NCI-H1436 treated with DMSO at 0.1 percent for 48 hours (cell line): ENCODE measurements around the gene UBE2QL1.

Experiments used
- DNase-seq: peaks from one replicate; lab custom pipeline; 2025; lab: John Stamatoyannopoulos, UW

Gene UBE2QL1

GRCh38 chr5:6540111-6540827, 91.6 kb downstream of the UBE2QL1 start:
- DNase-seq, result no peak

GRCh38 chr5:6541256-6542013, 92.8 kb downstream of the UBE2QL1 start:
- no peak for DNase-seq

GRCh38 chr5:6542421-6543345, 94.0 kb downstream of the UBE2QL1 start:
- no peak for DNase-seq

GRCh38 chr5:6543346-6543730, 94.7 kb downstream of the UBE2QL1 start:
- DNase-seq, result no peak

- no peak for DNase-seq
Measured at GRCh38 chr5:6543830-6544560, 95.3 kb downstream of the UBE2QL1 start.
